HG02678 (cell line): ENCODE data around the gene FMO1.
"Not testable (repeated sequence)": the region's sequence is repeated elsewhere in the genome, so short reads cannot be mapped to it uniquely, and the experiment has no call there.

Experiments
- ATAC-seq: cut with Tn5 transposase; IDR thresholded peaks from one replicate; pipeline ENCODE4 v1.9.1; 2021; ENCODE audit warnings: mild to moderate bottlenecking, moderate library complexity; ENCODE audit not compliant: unreplicated experiment

The FMO1 gene

GRCh38 chr1:171277534-171277933, 29.2 kb downstream of the FMO1 start:
- ATAC-seq, result no peak

DNA sequence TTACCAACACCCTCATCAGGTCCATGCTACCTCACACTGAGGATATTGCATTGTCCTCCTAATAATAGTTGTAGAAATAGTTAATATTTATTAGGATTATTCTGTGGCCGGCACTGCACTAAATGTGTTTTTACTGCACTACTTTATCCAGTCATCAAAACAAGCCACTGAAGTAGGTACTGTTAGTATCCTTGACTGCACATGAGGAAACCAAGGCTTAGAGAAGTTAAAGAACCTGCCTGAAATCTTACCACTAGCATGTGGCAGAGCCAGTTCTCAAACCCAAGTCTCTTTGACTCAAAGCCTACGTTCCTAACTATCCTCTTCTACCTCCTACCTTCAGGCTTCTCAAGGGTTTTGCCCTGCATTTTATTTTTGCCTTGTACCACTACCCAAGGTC, 30.9 kb downstream of the FMO1 start:
- ATAC-seq, result no peak

- ATAC-seq, result no peak
Observed at GRCh38 chr1:171279678-171280077, 31.4 kb downstream of the FMO1 start.

DNA sequence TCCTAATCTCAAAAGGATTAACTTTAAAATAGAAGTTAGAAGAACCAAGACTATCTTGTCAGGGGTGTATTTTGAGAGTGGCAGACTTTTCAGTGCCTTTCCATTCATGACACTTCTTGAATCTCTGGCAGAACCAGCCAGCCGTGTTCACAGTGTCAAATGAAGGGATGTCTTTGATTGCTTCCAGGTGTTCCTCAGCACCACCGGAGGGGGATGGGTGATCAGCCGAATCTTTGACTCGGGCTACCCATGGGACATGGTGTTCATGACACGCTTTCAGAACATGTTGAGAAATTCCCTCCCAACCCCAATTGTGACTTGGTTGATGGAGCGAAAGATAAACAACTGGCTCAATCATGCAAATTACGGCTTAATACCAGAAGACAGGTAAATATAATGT, 32.3 kb downstream of the FMO1 start:
- no peak for ATAC-seq

GRCh38 chr1:171286032-171286705, 37.9 kb downstream of the FMO1 start:
- peak; percentile 76 for ATAC-seq

DNA sequence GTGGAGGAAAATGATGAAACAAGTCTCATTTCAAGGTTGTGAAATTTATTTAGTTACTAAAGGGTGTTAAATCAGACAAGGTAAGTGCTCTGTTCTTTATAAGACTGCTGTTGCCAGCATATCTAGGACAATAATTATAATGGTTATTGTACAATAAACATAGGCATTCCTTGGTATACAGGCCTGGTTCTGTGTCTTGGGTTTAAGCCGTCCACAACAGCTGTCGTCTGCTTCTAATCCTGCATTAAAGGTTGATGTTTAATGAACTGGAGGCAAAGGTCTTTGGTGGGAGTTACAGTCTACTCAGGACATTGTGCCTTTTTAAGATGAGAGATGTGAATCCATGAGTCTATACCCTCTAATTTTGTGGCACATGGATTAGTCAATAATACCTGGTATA, 42.3 kb downstream of the FMO1 start:
- no peak for ATAC-seq

GRCh38 chr1:171292799-171293198, 44.5 kb downstream of the FMO1 start:
- no peak for ATAC-seq

DNA sequence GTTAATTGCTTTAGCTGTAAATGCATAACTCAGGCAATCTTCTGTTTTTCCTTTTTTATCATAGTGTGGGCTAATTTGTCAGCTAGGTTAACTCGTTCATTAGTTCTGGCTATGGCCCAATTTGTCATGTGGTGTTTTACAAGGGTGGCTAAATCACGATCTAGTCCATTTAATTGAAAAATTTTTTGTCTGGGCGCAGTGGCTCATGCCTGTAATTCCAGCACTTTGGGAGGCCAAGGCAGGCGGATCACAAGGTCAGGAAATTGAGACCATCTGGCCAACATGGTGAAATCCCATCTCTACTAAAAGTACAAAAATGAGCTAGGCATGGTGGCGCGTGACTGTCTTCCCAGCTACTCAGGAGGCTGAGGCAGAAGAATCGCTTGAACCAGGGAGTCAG, 47.1 kb downstream of the FMO1 start:
- ATAC-seq, result not testable (repeated sequence)

DNA sequence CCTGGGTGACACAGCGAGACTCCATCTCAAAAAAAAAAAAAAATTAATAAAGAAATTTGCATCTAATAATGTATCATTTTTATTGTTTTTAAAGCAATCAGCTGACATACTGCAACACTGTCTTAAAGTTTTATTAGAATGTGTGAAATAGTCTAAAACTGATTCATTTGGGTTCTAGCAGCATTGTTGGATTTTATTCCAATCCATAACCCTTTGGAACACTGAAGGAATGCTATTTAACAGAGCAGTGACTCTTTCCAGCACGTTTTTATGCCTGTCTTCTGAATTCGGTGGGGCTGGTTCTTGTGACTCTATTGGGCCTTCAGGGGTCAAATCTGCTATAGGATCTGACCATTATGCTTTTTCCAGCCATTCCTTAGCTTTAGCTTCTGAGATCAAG, 47.5 kb downstream of the FMO1 start:
- ATAC-seq, result no peak

GRCh38 chr1:171296897-171297296, 48.6 kb downstream of the FMO1 start:
- ATAC-seq, result no peak

DNA sequence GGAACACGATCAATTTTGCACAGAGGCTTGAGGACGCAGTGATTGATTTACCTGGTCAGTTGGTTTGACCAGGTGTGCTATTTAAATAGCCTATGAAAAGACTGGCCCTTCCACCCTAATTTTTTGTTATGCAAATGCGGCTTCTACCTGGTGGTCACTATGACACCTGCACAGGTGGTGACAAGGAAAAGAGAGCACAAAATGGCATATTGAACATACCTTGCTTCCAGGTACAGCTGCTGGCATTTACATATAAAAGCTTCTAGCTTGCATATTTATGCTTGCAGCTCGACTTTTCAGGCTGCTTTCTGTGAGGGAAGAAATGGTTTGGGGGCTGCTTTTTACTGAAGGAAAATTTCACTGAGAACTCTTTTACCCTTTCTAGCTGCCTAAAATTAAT, 50.4 kb downstream of the FMO1 start:
- no peak for ATAC-seq

GRCh38 chr1:171299342-171299741, 51.0 kb downstream of the FMO1 start:
- ATAC-seq, result no peak

- no peak for ATAC-seq
Observed at GRCh38 chr1:171300401-171300800, 52.1 kb downstream of the FMO1 start.

GRCh38 chr1:171310661-171311087, 62.4 kb downstream of the FMO1 start:
- ATAC-seq, result no peak

DNA sequence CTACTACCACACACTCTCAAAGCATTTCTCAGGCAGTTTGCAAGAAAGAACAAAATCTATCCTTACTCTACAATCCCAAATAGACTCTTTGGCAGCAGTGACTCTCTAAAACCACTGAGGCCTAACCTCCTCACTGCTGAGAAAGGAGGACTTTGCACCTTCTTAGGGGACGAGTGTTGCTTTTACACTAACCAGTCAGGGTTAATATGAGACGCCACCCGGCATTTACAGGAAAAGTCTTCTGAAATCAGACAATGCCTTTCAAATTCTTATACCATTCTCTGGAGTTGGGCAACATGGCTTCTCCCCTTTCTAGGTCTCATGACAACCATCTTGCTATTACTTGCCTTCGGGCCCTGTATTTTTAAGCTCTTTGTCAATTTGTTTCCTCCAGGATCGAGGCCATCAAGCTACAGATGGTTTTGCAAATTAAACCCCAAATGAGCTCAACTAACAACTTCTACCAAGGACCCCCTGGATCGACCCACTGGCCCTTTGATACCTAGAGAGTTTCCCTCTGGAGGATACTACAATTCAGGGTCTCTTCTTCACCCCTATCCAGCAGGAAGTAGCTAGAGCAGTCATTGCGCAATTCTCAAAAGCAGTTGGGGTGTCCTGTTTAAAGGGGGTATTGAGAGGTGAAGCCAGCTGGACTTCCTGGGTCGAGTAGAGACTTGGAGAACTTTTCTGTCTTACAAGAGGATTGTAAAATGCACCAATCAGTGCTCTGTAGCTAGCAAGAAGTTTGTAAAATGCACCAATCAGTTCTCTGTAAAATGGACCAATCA, 63.7 kb downstream of the FMO1 start:
- ATAC-seq, result no peak

DNA sequence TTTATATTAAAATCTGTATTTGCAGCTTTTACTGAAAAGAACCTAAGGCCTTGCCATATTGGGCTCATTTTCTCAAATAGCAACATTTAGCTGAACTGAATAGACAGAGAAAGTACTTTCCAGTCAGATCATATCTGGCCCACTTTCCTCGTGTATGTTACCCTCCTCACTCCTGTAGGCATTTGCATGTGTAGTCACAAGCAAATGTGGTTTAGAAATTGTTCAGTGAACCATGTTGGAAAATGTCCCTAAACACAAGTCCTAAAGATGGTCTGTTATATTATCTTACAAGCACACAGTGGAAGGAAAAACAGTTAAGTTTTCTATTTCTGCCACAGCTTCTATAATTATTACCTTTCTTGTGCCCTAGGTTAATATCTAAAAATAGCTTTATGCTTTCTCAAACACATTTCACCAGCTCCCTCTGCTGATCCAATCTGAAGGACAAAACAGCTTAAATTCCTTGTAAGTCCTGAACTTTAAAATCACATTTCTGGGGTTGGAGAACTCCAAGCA, 65.1 kb downstream of the FMO1 start:
- peak; percentile 55 for ATAC-seq

- ATAC-seq, result peak; percentile 100
Observed at GRCh38 chr1:171313835-171314320, 65.6 kb downstream of the FMO1 start, which contains the start of gene FMO4. Gene FMO4 (plus strand): TSS chr1:171314183. CDS start chr1:171319826, 5,643 bp downstream.

DNA sequence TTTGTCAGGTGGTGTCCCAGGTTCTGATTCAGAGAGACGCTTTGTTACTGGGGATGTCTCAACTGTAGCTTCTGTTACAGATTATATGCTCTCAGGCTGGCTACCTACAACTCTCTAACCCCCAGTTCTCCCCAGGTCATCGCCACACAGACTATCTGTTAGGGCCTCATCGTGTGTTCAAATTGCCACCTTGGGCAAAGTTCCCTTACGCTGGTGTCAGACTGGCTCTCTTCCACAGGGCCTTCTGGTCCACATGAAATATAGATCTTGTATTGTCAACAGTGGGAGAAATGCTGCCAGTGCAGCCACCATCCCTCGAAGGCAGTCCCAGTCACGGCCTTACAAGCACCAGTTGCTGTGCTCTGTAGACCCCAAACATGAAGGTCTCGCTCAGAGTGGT, 81.0 kb downstream of the FMO1 start:
- no peak for ATAC-seq

DNA sequence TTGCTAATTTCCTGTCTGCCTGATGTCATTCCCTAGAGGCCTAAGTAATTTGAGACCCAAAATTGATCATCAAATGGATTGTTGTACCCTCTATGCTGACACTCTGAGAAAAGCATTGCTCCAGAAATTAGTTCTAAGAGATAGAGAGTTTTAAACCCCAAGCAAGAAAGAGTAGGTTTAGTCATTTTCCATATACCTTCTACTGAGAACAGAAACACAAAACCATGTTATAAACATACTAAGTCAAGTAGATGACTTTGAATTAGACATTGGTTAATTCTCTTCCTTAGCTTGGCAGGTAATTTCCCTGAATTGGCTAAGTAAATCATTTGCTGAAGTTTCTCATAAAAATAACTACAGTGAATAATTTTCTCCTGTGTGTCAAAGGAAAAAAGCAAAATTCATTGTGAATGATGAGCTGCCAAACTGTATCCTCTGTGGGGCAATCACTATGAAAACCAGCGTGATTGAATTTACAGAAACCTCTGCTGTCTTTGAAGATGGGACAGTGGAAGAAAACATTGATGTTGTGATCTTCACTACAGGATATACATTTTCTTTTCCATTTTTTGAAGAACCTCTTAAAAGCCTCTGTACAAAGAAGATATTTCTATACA, 85.8 kb downstream of the FMO1 start:
- ATAC-seq, result no peak
